Activated CD8-positive, alpha-beta memory T cell treated with anti-CD3 and anti-CD28 coated beads, Interleukin-2, amount 50 U/mL, for 1 hour (primary cell): ENCODE results near the gene BSN.

ENCODE experiments used
- DNase-seq: peaks from one replicate; pipeline ENCODE4 v3.0.0-alpha.2; 2020; ENCODE audit errors: extremely low read depth

BSN gene, protein sequence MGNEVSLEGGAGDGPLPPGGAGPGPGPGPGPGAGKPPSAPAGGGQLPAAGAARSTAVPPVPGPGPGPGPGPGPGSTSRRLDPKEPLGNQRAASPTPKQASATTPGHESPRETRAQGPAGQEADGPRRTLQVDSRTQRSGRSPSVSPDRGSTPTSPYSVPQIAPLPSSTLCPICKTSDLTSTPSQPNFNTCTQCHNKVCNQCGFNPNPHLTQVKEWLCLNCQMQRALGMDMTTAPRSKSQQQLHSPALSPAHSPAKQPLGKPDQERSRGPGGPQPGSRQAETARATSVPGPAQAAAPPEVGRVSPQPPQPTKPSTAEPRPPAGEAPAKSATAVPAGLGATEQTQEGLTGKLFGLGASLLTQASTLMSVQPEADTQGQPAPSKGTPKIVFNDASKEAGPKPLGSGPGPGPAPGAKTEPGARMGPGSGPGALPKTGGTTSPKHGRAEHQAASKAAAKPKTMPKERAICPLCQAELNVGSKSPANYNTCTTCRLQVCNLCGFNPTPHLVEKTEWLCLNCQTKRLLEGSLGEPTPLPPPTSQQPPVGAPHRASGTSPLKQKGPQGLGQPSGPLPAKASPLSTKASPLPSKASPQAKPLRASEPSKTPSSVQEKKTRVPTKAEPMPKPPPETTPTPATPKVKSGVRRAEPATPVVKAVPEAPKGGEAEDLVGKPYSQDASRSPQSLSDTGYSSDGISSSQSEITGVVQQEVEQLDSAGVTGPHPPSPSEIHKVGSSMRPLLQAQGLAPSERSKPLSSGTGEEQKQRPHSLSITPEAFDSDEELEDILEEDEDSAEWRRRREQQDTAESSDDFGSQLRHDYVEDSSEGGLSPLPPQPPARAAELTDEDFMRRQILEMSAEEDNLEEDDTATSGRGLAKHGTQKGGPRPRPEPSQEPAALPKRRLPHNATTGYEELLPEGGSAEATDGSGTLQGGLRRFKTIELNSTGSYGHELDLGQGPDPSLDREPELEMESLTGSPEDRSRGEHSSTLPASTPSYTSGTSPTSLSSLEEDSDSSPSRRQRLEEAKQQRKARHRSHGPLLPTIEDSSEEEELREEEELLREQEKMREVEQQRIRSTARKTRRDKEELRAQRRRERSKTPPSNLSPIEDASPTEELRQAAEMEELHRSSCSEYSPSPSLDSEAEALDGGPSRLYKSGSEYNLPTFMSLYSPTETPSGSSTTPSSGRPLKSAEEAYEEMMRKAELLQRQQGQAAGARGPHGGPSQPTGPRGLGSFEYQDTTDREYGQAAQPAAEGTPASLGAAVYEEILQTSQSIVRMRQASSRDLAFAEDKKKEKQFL (N-terminal part only)

DNA sequence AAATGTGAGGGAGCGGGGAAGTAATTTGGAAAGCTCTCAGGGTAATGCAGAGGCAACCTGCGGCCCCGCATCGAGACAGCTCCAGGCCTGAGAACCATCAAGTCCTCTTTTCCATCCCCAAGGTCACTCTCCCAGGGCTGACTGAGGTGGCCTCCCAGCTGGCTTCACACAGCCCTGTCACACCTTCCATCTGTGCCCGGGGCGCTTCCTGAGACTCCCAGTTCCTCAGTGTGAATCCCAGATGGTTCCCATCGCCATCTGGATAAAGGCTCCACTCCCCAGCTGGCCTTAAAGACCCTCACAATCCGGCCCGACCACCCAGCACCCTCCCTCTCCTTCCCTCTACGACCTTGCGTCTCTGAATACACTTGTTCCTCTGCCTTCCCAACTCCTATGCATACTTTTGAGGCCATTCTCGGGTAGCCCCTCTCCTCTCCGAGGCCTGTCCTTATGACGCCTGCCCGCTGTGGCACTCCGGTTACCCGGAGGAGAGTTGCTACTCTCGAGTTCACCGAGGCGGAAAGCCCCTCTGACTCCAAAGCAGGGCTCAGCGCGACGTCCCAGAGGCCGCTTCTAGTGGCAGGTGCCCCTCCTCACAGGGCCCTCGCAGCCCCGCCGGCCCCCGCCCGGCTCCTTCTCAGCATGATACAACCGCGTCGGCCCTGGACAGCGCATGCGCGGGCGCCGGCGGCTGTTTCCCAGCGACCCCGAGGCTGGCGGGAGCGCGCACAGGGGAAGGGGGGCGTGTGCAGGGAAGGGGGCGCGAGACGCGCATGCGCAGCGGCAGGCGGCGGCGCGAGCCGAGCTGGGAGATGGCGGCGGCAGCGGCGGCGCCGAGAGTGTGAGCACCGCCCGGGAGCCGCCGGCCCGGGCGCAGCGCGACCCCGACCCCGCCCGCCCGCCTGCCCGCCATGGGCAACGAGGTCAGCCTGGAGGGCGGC, at the start of gene BSN:
BSN (plus strand) TSS at position 786 of the 941 bp plus-strand sequence; CDS start at position 912, 126 bp downstream.
- DNase-seq, result peak; percentile 67

DNA sequence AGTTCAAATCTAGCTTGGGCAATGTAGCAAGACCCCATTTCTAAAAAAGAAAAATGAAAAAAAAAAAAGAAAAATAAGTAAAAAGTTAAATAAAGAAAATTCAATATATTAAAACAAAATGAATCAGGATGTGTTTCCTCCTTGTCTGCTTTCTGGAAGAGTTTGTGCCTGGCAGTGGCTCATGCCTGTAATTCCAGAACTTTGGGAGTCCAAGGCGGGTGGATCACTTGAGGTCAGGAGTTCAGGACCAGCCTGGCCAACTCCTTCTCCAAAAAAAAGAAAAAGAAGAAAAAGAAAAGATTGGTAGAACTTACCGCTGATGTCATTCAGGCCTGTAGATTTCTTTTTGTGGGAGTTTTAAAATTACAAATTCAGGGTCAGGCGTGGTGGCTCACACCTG, 47.4 kb upstream of the BSN start:
- no peak for DNase-seq

DNA sequence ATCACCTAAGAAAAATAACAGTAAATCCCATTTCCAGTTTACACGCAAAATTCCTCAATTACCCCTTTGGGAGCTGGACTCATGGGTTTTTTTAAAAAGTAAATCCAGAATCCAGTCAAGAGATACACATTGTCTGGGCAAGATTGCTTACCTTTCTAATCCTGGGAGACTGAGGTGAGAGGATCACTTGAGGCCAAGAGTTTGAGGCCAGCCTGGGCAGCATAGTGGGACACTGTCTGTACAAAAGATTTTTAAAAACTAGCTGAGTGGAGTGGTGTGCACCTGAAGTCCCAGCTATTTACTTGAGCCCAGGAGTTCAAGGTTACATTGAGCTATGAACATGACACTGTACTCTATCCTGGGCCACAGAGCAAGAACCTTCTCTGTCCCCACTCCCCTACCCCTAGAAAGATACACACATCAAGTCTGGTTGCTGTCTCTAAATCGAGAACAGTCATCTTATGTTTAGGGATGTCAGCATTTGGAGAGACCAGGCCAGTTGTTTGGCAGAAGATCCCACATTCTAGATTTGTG, 45.2 kb upstream of the BSN start:
- no peak for DNase-seq

DNA sequence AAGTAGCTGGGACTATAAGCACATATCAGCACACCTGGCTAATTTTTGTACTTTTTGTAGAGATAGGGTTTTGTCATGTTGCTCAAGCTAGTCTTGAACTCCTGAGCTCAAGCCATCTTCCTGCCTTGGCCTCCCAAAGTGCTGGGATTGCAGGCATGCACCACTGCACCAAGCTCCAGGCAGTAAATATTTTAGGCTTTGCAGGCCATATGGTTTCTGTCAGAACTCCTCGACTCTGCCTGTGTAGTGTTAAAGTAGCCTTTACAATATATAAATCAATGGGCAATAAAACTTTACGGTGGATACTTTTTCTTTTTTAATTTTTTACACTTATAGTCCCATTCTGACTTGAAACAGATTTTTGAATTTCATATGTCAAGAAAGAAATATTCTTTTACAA, 42.6 kb upstream of the BSN start:
- no peak for DNase-seq

DNA sequence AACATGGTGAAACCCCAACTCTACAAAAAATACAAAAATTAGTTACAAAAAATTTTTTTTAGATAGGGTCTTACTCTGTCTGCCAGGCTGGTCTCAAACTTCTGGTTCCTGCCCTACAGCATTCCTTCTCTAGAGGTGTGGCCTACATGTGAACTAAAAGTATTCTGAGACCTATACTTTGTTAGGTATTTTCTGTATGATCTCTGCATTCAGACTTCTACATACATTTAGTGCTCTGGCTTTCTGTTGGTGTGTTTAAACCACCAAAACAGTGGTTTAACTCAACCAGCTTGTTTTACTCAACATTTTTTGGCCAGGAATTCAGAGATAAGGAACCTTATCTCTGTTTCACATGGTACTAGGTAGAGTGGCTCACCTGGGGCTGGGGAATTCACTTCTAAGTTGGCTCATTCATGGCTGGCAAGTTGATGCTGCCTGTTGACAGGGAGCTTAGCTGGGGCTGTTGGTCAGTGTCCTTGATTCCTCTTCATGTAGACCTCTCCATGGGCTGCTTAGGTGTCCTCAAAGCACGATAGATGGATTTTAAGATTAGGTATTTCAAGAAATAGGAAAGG, 41.4 kb upstream of the BSN start:
- no peak for DNase-seq

DNA sequence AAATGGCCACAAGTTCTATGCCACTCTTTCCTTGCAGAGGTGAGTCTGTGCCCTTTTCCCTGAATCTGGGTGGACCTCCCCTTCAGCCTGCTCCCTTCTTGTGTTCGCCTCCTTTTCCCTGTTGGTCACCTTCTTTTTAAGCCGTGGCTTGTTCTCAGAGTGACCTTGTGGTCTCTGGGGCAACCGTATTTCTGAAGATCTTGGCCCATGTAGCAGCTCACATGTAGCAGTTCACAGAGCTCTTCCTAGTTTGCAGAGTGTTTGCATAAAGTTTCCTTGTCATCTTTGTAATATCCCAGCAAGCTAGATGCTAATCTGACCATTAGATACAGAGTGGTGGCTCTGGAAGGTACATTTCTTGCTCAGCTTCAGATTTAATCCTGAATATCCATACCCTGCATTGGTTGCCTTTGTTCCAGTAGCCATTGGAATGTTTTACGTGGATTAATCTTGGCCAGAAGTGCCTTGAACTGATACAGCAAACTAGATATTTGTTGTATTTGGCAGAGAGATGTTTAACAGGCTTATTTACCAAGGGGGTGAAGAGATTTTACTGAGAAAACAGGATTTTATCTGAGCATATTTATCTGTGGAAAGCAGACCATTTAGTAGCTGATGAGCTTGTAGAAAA, 40.7 kb upstream of the BSN start:
- DNase-seq, result no peak

DNA sequence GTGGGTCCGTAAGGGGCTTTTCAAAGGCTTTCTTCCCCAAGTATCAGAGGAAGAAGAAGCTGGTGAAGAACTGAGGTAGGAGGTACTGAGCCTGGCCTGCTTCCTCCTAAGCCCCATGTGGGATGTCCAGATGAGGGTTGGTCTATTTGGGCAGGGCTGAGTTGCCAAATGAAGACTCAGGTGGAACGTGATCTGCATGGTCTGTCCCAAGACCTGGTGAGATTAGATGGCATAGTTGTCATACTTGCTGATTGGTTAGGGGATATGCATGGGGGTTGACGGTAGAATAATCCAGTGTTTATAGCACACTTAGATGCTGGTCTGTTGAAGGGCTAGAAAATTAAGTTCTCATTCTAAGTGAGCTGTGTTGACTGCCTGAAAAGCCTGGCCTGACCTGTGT, 36.3 kb upstream of the BSN start:
- DNase-seq, result no peak

DNA sequence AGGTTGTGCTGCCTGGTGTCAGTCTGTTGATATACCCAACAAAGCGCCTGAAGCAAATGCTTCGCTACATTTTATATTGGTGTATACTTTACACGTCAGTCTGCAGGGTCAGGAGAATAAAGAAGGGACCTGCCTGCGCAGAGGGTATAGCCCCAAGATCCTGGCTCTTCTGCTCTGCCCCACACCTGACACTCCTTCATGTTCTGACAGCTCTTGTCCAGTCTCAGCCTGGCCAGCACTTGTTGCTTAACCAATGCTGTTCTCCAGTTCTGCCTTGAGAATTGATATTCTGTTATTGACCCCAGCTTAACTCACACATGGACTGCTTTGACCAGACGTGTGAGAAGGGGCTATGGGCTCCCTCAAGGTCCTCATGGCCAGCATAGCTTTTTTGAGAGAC, 35.8 kb upstream of the BSN start:
- no peak for DNase-seq

DNA sequence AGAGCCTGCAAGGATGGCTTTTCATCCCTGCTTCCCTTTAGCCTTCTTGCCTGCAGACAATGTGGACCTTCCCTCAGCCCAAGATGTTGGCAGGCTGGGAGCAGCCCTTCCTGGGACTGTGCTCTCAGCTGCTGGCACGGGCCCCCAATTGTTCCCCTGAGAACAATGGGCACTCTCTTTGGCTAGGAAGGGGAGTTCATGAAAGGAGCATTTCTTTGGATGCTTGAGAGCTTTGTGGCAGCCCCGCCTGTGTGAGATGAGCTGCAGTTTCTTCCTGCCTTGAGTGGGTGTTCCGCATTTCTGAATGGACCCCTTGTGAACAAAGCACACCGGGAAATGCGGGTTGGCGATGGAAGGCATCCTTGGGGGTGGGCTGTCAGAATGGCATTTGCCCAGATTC, 35.0 kb upstream of the BSN start:
- DNase-seq, result no peak

DNA sequence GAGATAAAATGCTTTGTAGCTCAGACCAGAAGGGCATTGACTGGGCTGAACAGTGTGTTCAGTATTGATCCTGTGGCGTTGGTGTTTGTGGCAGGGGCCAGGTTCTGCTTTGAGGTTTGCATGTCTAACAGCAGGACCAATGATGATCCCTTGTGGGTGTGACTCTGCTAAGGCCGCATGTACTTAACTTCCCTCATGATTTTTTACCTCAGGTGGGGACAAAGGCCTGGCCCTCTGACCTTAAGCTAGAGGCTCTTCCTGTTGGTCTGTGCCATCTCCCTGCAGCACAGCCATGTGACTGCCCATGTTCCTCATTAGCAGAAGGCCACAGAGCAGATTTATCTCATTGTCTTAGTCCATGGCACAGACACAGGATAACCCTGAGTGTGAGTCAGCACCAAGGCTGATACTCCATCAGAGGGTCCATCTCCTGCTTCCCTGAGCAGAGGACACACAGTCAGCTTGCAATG, 34.3 kb upstream of the BSN start:
- no peak for DNase-seq

DNA sequence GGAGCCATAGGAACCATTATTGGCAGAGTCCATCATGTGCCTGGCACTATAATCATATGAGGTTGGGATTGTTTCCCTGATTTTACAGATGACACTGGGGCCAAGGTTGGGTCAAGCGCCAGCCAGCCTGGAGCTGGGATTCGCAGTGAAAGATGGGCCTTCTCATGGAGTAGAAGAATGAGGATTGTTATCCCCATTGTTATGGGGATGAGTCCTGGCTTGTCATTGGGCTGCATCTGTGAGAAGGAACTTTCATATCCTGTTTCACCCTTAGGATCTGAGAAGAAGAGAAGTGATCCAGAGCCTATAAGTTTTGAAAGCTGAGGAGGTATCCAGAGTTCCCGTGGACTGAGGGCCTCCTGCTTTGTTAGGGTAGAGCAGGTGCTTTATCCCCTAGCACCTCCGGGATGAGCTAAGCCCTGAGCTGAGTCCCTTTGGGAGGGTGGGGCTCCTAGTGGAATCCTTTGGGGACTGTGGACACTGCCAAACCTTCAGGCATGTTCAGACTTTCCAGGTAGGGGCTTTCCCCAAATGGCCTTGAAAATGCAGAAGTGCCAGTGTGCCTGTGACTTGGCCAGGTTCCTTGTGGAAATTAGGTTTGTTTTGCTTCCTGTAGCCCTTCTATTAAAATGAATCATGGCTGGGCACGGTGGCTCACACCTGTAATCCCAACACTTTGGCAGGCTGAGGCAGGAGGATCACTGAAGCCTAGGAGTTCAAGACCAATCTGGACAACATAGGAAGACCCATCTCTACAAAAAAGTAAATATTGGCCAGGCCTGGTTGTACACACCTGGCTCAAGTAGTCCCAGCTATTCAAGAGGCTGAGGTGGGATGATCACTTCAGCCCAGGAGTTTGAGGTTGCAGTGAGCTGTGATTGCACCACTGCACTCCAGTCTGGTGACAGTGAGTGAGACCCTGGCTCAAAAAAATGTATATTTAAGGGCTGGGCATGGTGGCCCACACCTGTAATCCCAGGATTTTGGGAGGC, 30.2 kb upstream of the BSN start:
- no peak for DNase-seq

DNA sequence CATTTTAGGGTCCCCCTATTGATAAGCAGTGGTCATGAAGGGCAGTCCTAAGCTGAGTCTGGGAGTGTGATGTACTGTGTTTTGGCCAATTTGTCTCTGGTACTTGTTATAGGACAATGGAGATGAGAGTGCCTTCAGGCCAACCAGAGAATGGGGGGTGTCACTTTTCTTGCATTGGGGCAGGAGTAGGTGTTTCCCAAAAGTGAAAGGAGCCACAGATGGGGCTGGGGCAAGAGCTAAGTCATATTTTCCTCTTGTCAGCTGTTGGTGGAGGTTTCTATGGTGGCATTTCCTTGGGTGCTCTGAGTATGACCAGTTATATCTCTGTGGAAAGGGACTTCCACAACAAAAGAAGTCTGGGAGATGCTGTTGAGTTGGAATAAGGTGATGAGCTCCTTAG, 24.7 kb upstream of the BSN start:
- no peak for DNase-seq

DNA sequence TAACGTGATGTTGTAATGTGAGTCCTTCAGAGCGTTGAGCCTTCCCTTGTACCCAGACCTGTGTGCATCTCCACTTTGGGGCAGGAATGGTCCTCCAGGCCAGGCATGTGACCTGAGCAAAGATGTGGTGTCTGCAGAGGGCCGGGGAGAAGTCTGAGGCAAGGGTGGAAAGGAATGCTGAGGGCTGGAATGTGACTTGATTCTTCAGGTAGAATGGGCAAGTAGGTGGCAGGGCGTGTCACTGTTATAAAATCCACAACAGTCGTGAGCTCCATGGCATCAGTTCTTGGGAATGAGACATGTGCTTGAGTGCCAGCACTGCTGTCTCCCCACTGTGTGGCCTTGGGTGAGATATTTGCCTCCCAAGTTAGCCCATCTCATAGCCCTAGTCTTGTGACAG, 24.0 kb upstream of the BSN start:
- no peak for DNase-seq

DNA sequence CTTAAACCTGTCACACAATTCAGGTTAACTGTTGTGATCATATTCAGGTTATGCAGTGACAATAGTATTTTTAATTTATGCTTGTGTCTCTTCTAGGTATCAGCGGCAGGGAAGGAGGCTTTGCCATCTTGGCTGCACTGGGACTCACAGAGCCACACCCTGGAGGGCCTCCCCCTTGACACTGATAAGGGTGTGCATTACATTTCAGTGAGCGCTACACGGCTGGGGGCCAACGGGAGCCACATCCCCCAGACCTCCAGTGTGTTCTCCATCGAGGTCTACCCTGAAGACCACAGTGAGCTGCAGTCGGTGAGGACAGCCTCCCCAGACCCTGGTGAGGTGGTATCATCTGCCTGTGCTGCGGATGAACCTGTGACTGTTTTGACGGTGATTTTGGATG, 23.6 kb upstream of the BSN start:
- DNase-seq, result no peak

DNA sequence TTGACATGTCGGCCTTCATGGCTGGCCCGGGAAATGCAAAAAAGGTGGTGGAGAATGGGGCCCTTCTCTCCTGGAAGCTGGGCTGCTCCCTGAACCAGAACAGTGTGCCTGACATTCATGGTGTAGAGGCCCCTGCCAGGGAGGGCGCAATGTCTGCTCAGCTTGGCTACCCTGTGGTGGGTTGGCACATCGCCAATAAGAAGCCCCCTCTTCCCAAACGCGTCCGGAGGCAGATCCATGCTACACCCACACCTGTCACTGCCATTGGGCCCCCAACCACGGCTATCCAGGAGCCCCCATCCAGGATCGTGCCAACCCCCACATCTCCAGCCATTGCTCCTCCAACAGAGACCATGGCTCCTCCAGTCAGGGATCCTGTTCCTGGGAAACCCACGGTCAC, 23.1 kb upstream of the BSN start:
- no peak for DNase-seq

DNA sequence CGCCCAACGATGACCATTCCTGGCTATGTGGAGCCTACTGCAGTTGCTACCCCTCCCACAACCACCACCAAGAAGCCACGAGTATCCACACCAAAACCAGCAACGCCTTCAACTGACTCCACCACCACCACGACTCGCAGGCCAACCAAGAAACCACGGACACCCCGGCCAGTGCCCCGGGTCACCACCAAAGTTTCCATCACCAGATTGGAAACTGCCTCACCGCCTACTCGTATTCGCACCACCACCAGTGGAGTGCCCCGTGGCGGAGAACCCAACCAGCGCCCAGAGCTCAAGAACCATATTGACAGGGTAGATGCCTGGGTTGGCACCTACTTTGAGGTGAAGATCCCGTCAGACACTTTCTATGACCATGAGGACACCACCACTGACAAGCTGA, 22.6 kb upstream of the BSN start:
- DNase-seq, result no peak

DNA sequence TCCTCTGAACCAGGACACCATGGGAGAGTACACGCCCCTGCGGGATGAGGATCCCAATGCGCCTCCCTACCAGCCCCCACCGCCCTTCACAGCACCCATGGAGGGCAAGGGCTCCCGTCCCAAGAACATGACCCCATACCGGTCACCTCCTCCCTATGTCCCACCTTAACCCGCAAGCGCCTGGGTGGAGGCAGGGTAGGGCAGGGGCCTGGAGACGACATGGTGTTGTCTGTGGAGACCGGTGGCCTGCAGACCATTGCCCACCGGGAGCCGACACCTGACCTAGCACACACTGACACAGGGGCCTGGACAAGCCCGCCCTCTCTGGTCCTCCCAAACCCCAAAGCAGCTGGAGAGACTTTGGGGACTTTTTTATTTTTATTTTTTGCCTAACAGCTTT, 21.2 kb upstream of the BSN start:
- no peak for DNase-seq

DNA sequence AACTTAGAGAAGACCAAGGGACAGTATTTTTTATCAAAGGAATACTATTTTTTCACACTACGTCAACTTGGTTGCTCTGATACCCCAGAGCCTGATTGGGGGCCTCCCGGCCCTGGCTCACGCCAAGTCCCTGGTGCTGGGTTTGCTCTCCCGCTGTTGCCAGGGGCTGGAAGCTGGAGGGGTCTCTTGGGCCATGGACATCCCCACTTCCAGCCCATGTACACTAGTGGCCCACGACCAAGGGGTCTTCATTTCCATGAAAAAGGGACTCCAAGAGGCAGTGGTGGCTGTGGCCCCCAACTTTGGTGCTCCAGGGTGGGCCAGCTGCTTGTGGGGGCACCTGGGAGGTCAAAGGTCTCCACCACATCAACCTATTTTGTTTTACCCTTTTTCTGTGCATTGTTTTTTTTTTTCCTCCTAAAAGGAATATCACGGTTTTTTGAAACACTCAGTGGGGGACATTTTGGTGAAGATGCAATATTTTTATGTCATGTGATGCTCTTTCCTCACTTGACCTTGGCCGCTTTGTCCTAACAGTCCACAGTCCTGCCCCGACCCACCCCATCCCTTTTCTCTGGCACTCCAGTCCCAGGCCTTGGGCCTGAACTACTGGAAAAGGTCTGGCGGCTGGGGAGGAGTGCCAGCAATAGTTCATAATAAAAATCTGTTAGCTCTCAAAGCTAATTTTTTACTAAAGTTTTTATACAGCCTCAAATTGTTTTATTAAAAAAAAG, 20.3 kb upstream of the BSN start:
- no peak for DNase-seq
